Measurements from ENCODE around the gene PTTG1IP. TPM values are rescaled to one million over a fixed set of nuclear protein-coding genes. Genes with fewer than 3 reads are reported as not detected.
A peak's percentile ranks its signal among the peaks of the same experiment; 100 is the strongest.

PTTG1IP gene
- total and polyA plus RNA-seq, 2 donors (not counting 1 experiment from before 2014, with no cell fraction given) = 229 to 240 TPM

DNA sequence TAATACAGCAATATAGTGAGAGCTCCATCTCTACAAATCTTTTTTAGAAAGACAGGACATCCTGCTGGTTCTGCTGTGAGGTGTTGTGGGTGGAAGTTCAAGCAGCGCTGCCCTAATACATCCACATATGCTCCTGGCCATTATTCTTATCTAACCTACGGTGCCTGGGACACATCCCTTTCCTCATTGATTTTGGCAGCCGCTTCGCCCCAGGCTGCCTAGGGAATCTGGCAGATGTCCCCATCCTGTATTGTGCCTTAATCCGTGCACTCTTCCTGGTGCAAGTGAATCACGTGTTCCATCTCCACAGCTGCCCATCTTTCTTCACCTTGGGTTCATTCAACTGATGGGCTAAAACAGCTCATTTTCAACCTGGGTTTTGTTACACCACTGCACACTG, 68.7 kb downstream of the PTTG1IP start:
- Histone ChIP-seq H3K4me1 (ENCODE audit: control insufficient read depth, extremely low read depth, insufficient read depth, low read length) (peaks cover 4% of the 10 kb centered on the region), H4K20me1 (ENCODE audit: control insufficient read depth, extremely low read depth, insufficient read depth, low read length) (no peaks in the 10 kb centered on the region), H3K4me3 (replicated peaks in 1 of 4; ENCODE audit: control extremely low read depth in 1 of 4, insufficient read depth in 1 of 4, low read depth in 3 of 4, low read length in 4 of 4) (no peak overlapping the region), H3K9ac (ENCODE audit: insufficient read depth, low read length) (no peak overlapping the region), H3K79me2 (ENCODE audit: control insufficient read depth, insufficient read depth, low read length) (peaks cover 20% of the 10 kb centered on the region), H3K27ac (ENCODE audit: insufficient read depth, low read length) (no peak overlapping the region), H3K9me3 (ENCODE audit: control insufficient read depth, insufficient read depth, low read depth, low read length) (no peaks in the 10 kb centered on the region), H3K4me2 (ENCODE audit: extremely low read depth, insufficient read depth, low read length) (no peak overlapping the region), H2AFZ (ENCODE audit: low read length) (no peak overlapping the region), H3K36me3 (ENCODE audit: control insufficient read depth, insufficient read depth, low read length) (peaks cover 19% of the 10 kb centered on the region), H3K27me3 (ENCODE audit: control insufficient read depth, insufficient read depth, low read length) (no peaks in the 10 kb centered on the region)
- TF ChIP-seq, protein P1, sequence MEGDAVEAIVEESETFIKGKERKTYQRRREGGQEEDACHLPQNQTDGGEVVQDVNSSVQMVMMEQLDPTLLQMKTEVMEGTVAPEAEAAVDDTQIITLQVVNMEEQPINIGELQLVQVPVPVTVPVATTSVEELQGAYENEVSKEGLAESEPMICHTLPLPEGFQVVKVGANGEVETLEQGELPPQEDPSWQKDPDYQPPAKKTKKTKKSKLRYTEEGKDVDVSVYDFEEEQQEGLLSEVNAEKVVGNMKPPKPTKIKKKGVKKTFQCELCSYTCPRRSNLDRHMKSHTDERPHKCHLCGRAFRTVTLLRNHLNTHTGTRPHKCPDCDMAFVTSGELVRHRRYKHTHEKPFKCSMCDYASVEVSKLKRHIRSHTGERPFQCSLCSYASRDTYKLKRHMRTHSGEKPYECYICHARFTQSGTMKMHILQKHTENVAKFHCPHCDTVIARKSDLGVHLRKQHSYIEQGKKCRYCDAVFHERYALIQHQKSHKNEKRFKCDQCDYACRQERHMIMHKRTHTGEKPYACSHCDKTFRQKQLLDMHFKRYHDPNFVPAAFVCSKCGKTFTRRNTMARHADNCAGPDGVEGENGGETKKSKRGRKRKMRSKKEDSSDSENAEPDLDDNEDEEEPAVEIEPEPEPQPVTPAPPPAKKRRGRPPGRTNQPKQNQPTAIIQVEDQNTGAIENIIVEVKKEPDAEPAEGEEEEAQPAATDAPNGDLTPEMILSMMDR (conservative IDR thresholded peaks at IDR 0.05 in 1 of 2, IDR thresholded peaks at IDR 0.05 in 1 of 2; ENCODE audit: low read depth in 1 of 2, low read length in 2 of 2) = no peak
- TF ChIP-seq EZH2 (IDR thresholded peaks at IDR 0.05; ENCODE audit: low read length, missing control alignments) = no peak
- DNase-seq (ENCODE audit: low read depth in 2 of 2) = no peak

DNA sequence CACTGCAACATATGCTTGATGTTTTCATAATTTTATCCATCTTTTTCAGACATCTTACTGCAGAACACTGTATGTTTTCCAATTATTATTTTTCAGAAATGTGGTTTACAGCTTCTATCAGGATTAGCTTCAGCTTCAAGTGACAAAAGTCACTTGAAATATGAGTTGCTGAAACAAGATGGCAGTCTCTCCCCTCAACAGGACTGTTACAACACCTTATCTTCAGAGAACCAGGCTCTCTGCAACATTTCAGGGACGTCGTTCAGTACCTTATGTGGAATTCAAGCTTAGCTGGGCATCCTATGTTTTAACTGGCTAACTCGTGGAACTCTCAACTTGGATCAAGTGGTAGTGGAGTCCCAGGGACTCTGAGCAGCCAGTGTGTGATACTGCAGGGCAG, 69.8 kb downstream of the PTTG1IP start:
- DNase-seq (ENCODE audit: low read depth in 2 of 2) = no peak
- Histone ChIP-seq H2AFZ (ENCODE audit: low read length) (no peak overlapping the region), H3K9ac (ENCODE audit: insufficient read depth, low read length) (no peak overlapping the region), H3K9me3 (ENCODE audit: control insufficient read depth, insufficient read depth, low read depth, low read length) (no peaks in the 10 kb centered on the region), H3K4me3 (replicated peaks in 1 of 4; ENCODE audit: control extremely low read depth in 1 of 4, insufficient read depth in 1 of 4, low read depth in 3 of 4, low read length in 4 of 4) (no peak overlapping the region), H3K79me2 (ENCODE audit: control insufficient read depth, insufficient read depth, low read length) (peaks cover 28% of the 10 kb centered on the region), H4K20me1 (ENCODE audit: control insufficient read depth, extremely low read depth, insufficient read depth, low read length) (no peaks in the 10 kb centered on the region), H3K36me3 (ENCODE audit: control insufficient read depth, insufficient read depth, low read length) (peaks cover 19% of the 10 kb centered on the region), H3K27ac (ENCODE audit: insufficient read depth, low read length) (no peak overlapping the region), H3K4me1 (ENCODE audit: control insufficient read depth, extremely low read depth, insufficient read depth, low read length) (peaks cover 4% of the 10 kb centered on the region), H3K4me2 (ENCODE audit: extremely low read depth, insufficient read depth, low read length) (no peak overlapping the region), H3K27me3 (ENCODE audit: control insufficient read depth, insufficient read depth, low read length) (no peaks in the 10 kb centered on the region)
- TF ChIP-seq, protein P1 (conservative IDR thresholded peaks at IDR 0.05 in 1 of 2, IDR thresholded peaks at IDR 0.05 in 1 of 2; ENCODE audit: low read depth in 1 of 2, low read length in 2 of 2) = no peak
- no peak for TF ChIP-seq EZH2 (IDR thresholded peaks at IDR 0.05; ENCODE audit: low read length, missing control alignments)

DNA sequence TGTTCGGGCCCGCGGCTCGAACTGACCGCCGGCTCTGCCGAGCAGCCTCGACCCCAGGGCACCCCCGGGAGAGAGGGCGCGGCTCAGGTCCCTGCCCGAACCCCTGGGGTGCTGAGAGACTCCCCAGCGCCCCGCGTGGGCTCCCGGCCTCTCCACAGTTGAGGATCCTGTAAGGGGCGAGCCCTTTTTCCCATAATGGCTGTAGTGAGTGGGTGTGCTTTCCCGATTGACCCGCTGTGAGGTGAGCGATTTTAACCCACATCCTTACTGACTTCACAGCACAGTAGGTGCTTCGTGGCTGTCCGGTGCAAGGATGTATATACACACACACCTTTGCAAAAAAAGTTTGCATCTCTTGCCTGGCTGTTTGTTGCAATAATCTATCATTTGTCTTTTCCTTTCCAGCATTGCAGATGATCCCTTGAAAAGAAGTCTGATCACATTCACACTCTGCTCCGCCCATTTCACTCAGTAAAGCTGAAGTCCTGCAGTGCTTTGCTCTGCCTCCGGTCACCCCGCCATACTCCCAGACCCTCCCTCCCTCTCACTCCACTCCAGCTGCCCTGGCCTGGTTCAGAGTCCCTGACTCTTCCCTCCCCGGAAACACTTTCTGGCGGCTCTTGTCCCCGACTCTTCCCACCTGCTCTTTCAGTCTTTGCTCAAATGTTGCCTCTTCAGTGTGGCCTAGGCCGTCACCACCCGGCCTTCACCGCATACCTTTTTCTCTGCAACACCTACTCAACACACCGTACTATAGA, 70.9 kb downstream of the PTTG1IP start:
- Histone ChIP-seq H2AFZ (ENCODE audit: low read length) (no peak overlapping the region), H3K4me1 (ENCODE audit: control insufficient read depth, extremely low read depth, insufficient read depth, low read length) (peaks cover 4% of the 10 kb centered on the region), H3K4me3 (replicated peaks in 1 of 4; ENCODE audit: control extremely low read depth in 1 of 4, insufficient read depth in 1 of 4, low read depth in 3 of 4, low read length in 4 of 4) (peak overlapping the region; percentile 90 to 97 (median 93)), H3K4me2 (ENCODE audit: extremely low read depth, insufficient read depth, low read length) (peak overlapping the region; percentile 95), H3K9me3 (ENCODE audit: control insufficient read depth, insufficient read depth, low read depth, low read length) (no peaks in the 10 kb centered on the region), H3K9ac (ENCODE audit: insufficient read depth, low read length) (peak overlapping the region; percentile 81), H3K36me3 (ENCODE audit: control insufficient read depth, insufficient read depth, low read length) (peaks cover 16% of the 10 kb centered on the region), H3K27ac (ENCODE audit: insufficient read depth, low read length) (peak overlapping the region; percentile 70), H4K20me1 (ENCODE audit: control insufficient read depth, extremely low read depth, insufficient read depth, low read length) (no peaks in the 10 kb centered on the region), H3K79me2 (ENCODE audit: control insufficient read depth, insufficient read depth, low read length) (peaks cover 39% of the 10 kb centered on the region), H3K27me3 (ENCODE audit: control insufficient read depth, insufficient read depth, low read length) (no peaks in the 10 kb centered on the region)
- DNase-seq (ENCODE audit: low read depth in 2 of 2) = peak in 1 of 2 donors; percentile 13
- TF ChIP-seq EZH2 (IDR thresholded peaks at IDR 0.05; ENCODE audit: low read length, missing control alignments) = no peak
- TF ChIP-seq, protein P1 (conservative IDR thresholded peaks at IDR 0.05 in 1 of 2, IDR thresholded peaks at IDR 0.05 in 1 of 2; ENCODE audit: low read depth in 1 of 2, low read length in 2 of 2) = no peak
